Endothelial cell of umbilical vein (primary cell): ENCODE results near the gene C19orf67. TPM values are rescaled to one million over a fixed set of nuclear protein-coding genes. Genes with fewer than 3 reads are reported as not detected.
"Not testable (repeated sequence)": the region's sequence is repeated elsewhere in the genome, so short reads cannot be mapped to it uniquely, and the experiment has no call there.

Experiments used
- BruUV-seq: library from RNA; stranded (reverse); fragments of 400-500 nt; replicated peaks from 2 replicates; lab custom pipeline; 2021; lab: Mats Ljungman, UMichigan
- CTCF ChIA-PET: fragments of 300-600, 350-600 bp; sonication (Branson Sonifier 250); formaldehyde crosslinking; loops from one replicate; lab custom pipeline; 2021; ENCODE audit warnings: antibody characterized with exemption, inconsistent platforms; lab: Charles Lee
- POLR2A ChIA-PET: fragments of 300-600, 350-600 bp; sonication (Branson Sonifier 250); formaldehyde crosslinking; loops from one replicate; lab custom pipeline; 2021; ENCODE audit warnings: antibody characterized with exemption, inconsistent platforms; lab: Charles Lee
- DNase-seq: peaks from one replicate; pipeline ENCODE4 v3.0.0-alpha.2; 2011; ENCODE audit warnings: low read depth, low spot score
- FAIRE-seq: peaks from 2 replicates; lab custom pipeline; 2011; peaks lifted over from hg19 to GRCh38; lab: Jason Lieb, UNC
- H2AFZ ChIP-seq: 2 replicates; pipeline ENCODE4 v1.6.0; 2012; ENCODE audit warnings: low read depth, low read length, control low read depth, inconsistent platforms
- H3K27ac ChIP-seq: 2 replicates; pipeline ENCODE4 v1.5.1; 2011; ENCODE audit warnings: low read depth, mild to moderate bottlenecking, control low read depth, low read length, moderate library complexity; ENCODE audit not compliant: insufficient read depth
- H3K27me3 ChIP-seq, 2 experiments: 2 replicates each; pipeline versions ENCODE4 v1.6.0 to v1.6.1; 2011; ENCODE audit warnings: low read length in 2 of 2, mixed read lengths in 1 of 2; ENCODE audit not compliant: control insufficient read depth in 2 of 2, insufficient read depth in 2 of 2
- H3K36me3 ChIP-seq, 2 experiments: 2 replicates in 1 of 2; 3 replicates in 1 of 2; pipeline ENCODE4 v1.5.1; 2011; ENCODE audit warnings: low read length in 2 of 2, mild to moderate bottlenecking in 1 of 2, moderate library complexity in 1 of 2; ENCODE audit not compliant: control insufficient read depth in 2 of 2, insufficient read depth in 2 of 2; ENCODE audit errors: extremely low read depth in 1 of 2
- H3K4me1 ChIP-seq: 3 replicates; pipeline ENCODE4 v1.5.1; 2011; ENCODE audit warnings: mild to moderate bottlenecking, low read length; ENCODE audit not compliant: control insufficient read depth, insufficient read depth; ENCODE audit errors: extremely low read depth
- H3K4me2 ChIP-seq: 2 replicates; pipeline ENCODE4 v1.6.1; 2011; ENCODE audit warnings: low read length, control low read depth, mixed read lengths; ENCODE audit not compliant: insufficient read depth
- H3K4me3 ChIP-seq, 3 experiments: fragments of 200-600 bp in 1 of 3; sonication (generic), shearing (Covaris generic) in 1 of 3; replicated peaks in 1 of 3; 2 replicates each; pipeline ENCODE4 v1.5.1; 2011 to 2016; ENCODE audit warnings: control low read depth in 3 of 3, low read length in 3 of 3, mild to moderate bottlenecking in 2 of 3, inconsistent platforms in 1 of 3, low read depth in 1 of 3, moderate library complexity in 1 of 3; ENCODE audit not compliant: insufficient read depth in 1 of 3
- H3K79me2 ChIP-seq: 2 replicates; pipeline ENCODE4 v1.6.0; 2012; ENCODE audit warnings: low read length, inconsistent platforms; ENCODE audit not compliant: control insufficient read depth, insufficient read depth
- H3K9ac ChIP-seq: replicated peaks from 2 replicates; pipeline ENCODE3; 2011; ENCODE audit warnings: low read length, control low read depth; ENCODE audit not compliant: insufficient read depth; ENCODE audit errors: extremely low read depth
- H3K9me1 ChIP-seq: replicated peaks from 3 replicates; pipeline ENCODE4 v1.6.0; 2011; ENCODE audit warnings: mild to moderate bottlenecking, low read length; ENCODE audit not compliant: control insufficient read depth, insufficient read depth; ENCODE audit errors: extremely low read depth
- H3K9me3 ChIP-seq: replicated peaks from 2 replicates; pipeline ENCODE4 v1.5.1; 2012; ENCODE audit warnings: low read length, inconsistent platforms; ENCODE audit not compliant: control insufficient read depth, insufficient read depth
- H4K20me1 ChIP-seq: replicated peaks from 2 replicates; pipeline ENCODE3; 2011; ENCODE audit warnings: mild to moderate bottlenecking, low read length; ENCODE audit not compliant: control insufficient read depth, insufficient read depth; ENCODE audit errors: extremely low read depth
- CTCF ChIP-seq, 2 donors: IDR thresholded peaks; 1 replicate in 1 of 2; 2 replicates in 1 of 2; pipeline ENCODE4 v1.5.1; 2011; ENCODE audit warnings: low read length in 2 of 2, mild to moderate bottlenecking in 2 of 2, moderate library complexity in 2 of 2, control low read depth in 1 of 2, inconsistent platforms in 1 of 2, low read depth in 1 of 2; ENCODE audit not compliant: insufficient read depth in 1 of 2; ENCODE audit errors: extremely low read depth in 1 of 2
- FOS ChIP-seq: IDR thresholded peaks from 2 replicates; pipeline ENCODE4 v1.6.1; 2011; ENCODE audit warnings: mild to moderate bottlenecking, low read length, moderate library complexity, borderline replicate concordance; ENCODE audit not compliant: insufficient read depth
- GATA2 ChIP-seq: IDR thresholded peaks from 2 replicates; pipeline ENCODE4 v1.7.0; 2011; ENCODE audit warnings: low read depth, mild to moderate bottlenecking, moderate library complexity, mixed read lengths, low read length; ENCODE audit not compliant: insufficient read length, insufficient read depth
- MYC ChIP-seq: IDR thresholded peaks from one replicate; pipeline ENCODE4 v1.6.1; 2011; ENCODE audit warnings: mild to moderate bottlenecking, low read depth, low read length
- POLR2A ChIP-seq: IDR thresholded peaks from 2 replicates; pipeline ENCODE4 v1.6.1; 2012; ENCODE audit warnings: low read depth, mild to moderate bottlenecking, control low read depth, low read length
- POLR2AphosphoS5 ChIP-seq: IDR thresholded peaks from 2 replicates; pipeline ENCODE4 v1.6.1; 2012; ENCODE audit warnings: low read depth, mild to moderate bottlenecking, control low read depth, low read length, moderate library complexity; ENCODE audit not compliant: insufficient read depth
- dilution Hi-C: fragments of 300-500 bp; cut with MboI; formaldehyde crosslinking; loops from one replicate; pipeline ENCODE4 v1.15.0; 2019; ENCODE audit warnings: low sequenced_read_pairs; ENCODE audit not compliant: extremely low pct_ligation_motif_present
- intact Hi-C: fragments of 100-400 bp; cut with micrococcal nuclease; formaldehyde crosslinking; loops from one replicate; pipeline ENCODE4 v1.10.0; 2022
- polyA plus RNA-seq, 4 experiments: library from polyadenylated mRNA; depleted of rRNA in 3 of 4; stranded (reverse) in 3 of 4; unstranded in 1 of 4; fragments of >200 nt; gene quantifications; 2 replicates each; pipeline versions ENCODE4 v1.2.1 to v1.2.3, GENCODE V29; 2011 to 2012; ENCODE audit warnings: missing spikeins in 1 of 4
- total RNA-seq: library from RNA; stranded (reverse); gene quantifications from 2 replicates; pipeline ENCODE4 v1.2.3, GENCODE V29; 2021

The C19orf67 gene
- total and polyA plus RNA-seq, 2 donors (not counting 3 experiments of a cell fraction or from before 2014, with no cell fraction given) = 0.55 TPM; not detected in 1

- POLR2A ChIA-PET = no interaction called here
- Histone ChIP-seq H3K27me3 (no peaks in the 10 kb centered on the region), H3K9ac (no peak overlapping the region), H3K9me3 (no peaks in the 10 kb centered on the region), H3K79me2 (no peaks in the 10 kb centered on the region), H3K27ac (no peak overlapping the region), H3K4me2 (no peak overlapping the region), H2AFZ (no peak overlapping the region), H3K4me1 (no peaks in the 10 kb centered on the region), H3K4me3 (no peak overlapping the region), H3K9me1 (no peaks in the 10 kb centered on the region), H3K36me3 (no peaks in the 10 kb centered on the region), H4K20me1 (no peaks in the 10 kb centered on the region)
- TF ChIP-seq POLR2AphosphoS5 = no peak
- TF ChIP-seq MYC = no peak
- TF ChIP-seq CTCF (IDR thresholded peaks at IDR 0.05; ENCODE audit: extremely low read depth in 1 of 2, insufficient read depth in 1 of 2, low read depth in 1 of 2, low read length in 2 of 2) = peak; percentile 83 to 91
- no peak for TF ChIP-seq POLR2A
- no peak for TF ChIP-seq FOS
- no peak for TF ChIP-seq GATA2
- BruUV-seq = no TSS peak
- dilution Hi-C loops (no loop called here), intact Hi-C loops (loop anchor here (10.0 kb wide), 1 partner anchor 454 kb away; no protein-coding TSS in a partner anchor)
- CTCF ChIA-PET = interaction anchor here (0.7 to 6.4 kb wide), 14 partner anchors 9 to 170 kb away, joined by 3 to 58 read pairs (median 4); partner anchors contain the start of genes DCAF15, IL27RA and MISP3
- peak; percentile 81 for FAIRE-seq
- DNase-seq = peak; percentile 35
Observed at GRCh38 chr19:14048443-14049153, 37.0 kb downstream of the C19orf67 start.

GRCh38 chr19:14047866-14048265 lies 37.7 kb downstream of the C19orf67 start:
- H2AFZ ChIP-seq, H3K27me3 ChIP-seq, DNase-seq, H3K4me1 ChIP-seq, BruUV-seq, H3K36me3 ChIP-seq, H3K27ac ChIP-seq, FAIRE-seq, dilution Hi-C loops, H3K79me2 ChIP-seq, H3K4me3 ChIP-seq, H3K9ac ChIP-seq, H3K4me2 ChIP-seq, H3K9me1 ChIP-seq, H3K9me3 ChIP-seq, H4K20me1 ChIP-seq: not testable (repeated sequence)
- CTCF ChIA-PET = interaction anchor here (0.7 to 6.4 kb wide), 13 partner anchors 9 to 169 kb away, joined by 3 to 58 read pairs (median 4); partner anchors contain the start of genes DCAF15, IL27RA and MISP3
- POLR2A ChIA-PET = interaction anchor here (0.6 kb wide), 1 partner anchor 211 kb away, joined by 5 read pairs; no protein-coding TSS in a partner anchor
- intact Hi-C loops = loop anchor here (10.0 kb wide), 1 partner anchor 453 kb away; no protein-coding TSS in a partner anchor
